ENCODE data around the gene PAX3. TPM values are rescaled to one million over a fixed set of nuclear protein-coding genes. Genes with fewer than 3 reads are reported as not detected.

PAX3 gene
- total and polyA plus RNA-seq, 3 experiments from 2014 or later = not detected

- H3K4me3 Mint-ChIP-seq = no peak overlapping the region
- H3K9me3 ChIP-seq (ENCODE audit: low read length) = no peaks in the 10 kb centered on the region
- H3K27me3 Mint-ChIP-seq = peaks cover 9 to 19% of the 10 kb centered on the region in 2 donors
- no peaks in the 10 kb centered on the region for H3K36me3 ChIP-seq (ENCODE audit: insufficient read depth, low read length)
- CTCF ChIA-PET = no interaction called here
- H3K27ac Mint-ChIP-seq = no peak overlapping the region
- H3K4me1 Mint-ChIP-seq = no peaks in the 10 kb centered on the region
- POLR2A ChIA-PET = no interaction called here
- no peak for DNase-seq
- H3K27me3 ChIP-seq (ENCODE audit: insufficient read depth, low read length, poor library complexity, severe bottlenecking) = no peaks in the 10 kb centered on the region
- H3K27ac ChIP-seq (ENCODE audit: low read depth, low read length) = no peak overlapping the region
- no peaks in the 10 kb centered on the region for H3K36me3 Mint-ChIP-seq
- H3K9me3 Mint-ChIP-seq = peaks cover 0 to 6% (median 0%) of the 10 kb centered on the region in 5 donors
- no peak overlapping the region for H3K4me3 ChIP-seq (ENCODE audit: low read length)
- H3K4me1 ChIP-seq (ENCODE audit: insufficient read depth, low read length) = no peaks in the 10 kb centered on the region
Measured at GRCh38 chr2:222264791-222265320, 33.9 kb downstream of the PAX3 start.

- Mint-ChIP-seq H3K36me3 (no peaks in the 10 kb centered on the region), H3K4me1 (no peaks in the 10 kb centered on the region), H3K9me3 (peaks cover 0 to 6% (median under 1%) of the 10 kb centered on the region in 5 donors), H3K4me3 (no peak overlapping the region), H3K27me3 (peaks cover 9 to 17% of the 10 kb centered on the region in 2 donors), H3K27ac (no peak overlapping the region)
- H3K4me3 ChIP-seq (ENCODE audit: low read length) = no peak overlapping the region
- H3K27ac ChIP-seq (ENCODE audit: low read depth, low read length) = no peak overlapping the region
- ChIA-PET CTCF (no interaction called here), POLR2A (no interaction called here)
- no peak for DNase-seq
- H3K36me3 ChIP-seq (ENCODE audit: insufficient read depth, low read length) = no peaks in the 10 kb centered on the region
- no peaks in the 10 kb centered on the region for H3K4me1 ChIP-seq (ENCODE audit: insufficient read depth, low read length)
- H3K9me3 ChIP-seq (ENCODE audit: low read length) = no peaks in the 10 kb centered on the region
- H3K27me3 ChIP-seq (ENCODE audit: insufficient read depth, low read length, poor library complexity, severe bottlenecking) = no peaks in the 10 kb centered on the region
Measured at GRCh38 chr2:222261504-222261903, 37.3 kb downstream of the PAX3 start.

- no peak overlapping the region for H3K27ac Mint-ChIP-seq
- no peaks in the 10 kb centered on the region for H3K36me3 Mint-ChIP-seq
- Histone ChIP-seq H3K4me1 (ENCODE audit: insufficient read depth, low read length) (no peaks in the 10 kb centered on the region), H3K36me3 (ENCODE audit: insufficient read depth, low read length) (no peaks in the 10 kb centered on the region), H3K9me3 (ENCODE audit: low read length) (no peaks in the 10 kb centered on the region), H3K27ac (ENCODE audit: low read depth, low read length) (no peak overlapping the region), H3K4me3 (ENCODE audit: low read length) (no peak overlapping the region), H3K27me3 (ENCODE audit: insufficient read depth, low read length, poor library complexity, severe bottlenecking) (no peaks in the 10 kb centered on the region)
- H3K9me3 Mint-ChIP-seq = peaks cover 0 to 4% (median 0%) of the 10 kb centered on the region in 5 donors
- peaks cover 11 to 22% of the 10 kb centered on the region in 2 donors for H3K27me3 Mint-ChIP-seq
- ChIA-PET POLR2A (no interaction called here), CTCF (no interaction called here)
- no peak overlapping the region for H3K4me3 Mint-ChIP-seq
- no peaks in the 10 kb centered on the region for H3K4me1 Mint-ChIP-seq
- DNase-seq = no peak
Measured at GRCh38 chr2:222257645-222258044, 41.2 kb downstream of the PAX3 start.

- H3K9me3 ChIP-seq (ENCODE audit: low read length) = no peaks in the 10 kb centered on the region
- H3K36me3 ChIP-seq (ENCODE audit: insufficient read depth, low read length) = no peaks in the 10 kb centered on the region
- POLR2A ChIA-PET = no interaction called here
- DNase-seq = no peak
- H3K36me3 Mint-ChIP-seq = no peaks in the 10 kb centered on the region
- no peak overlapping the region for H3K4me3 ChIP-seq (ENCODE audit: low read length)
- no peaks in the 10 kb centered on the region for H3K27me3 ChIP-seq (ENCODE audit: insufficient read depth, low read length, poor library complexity, severe bottlenecking)
- H3K27ac Mint-ChIP-seq = no peak overlapping the region
- no peaks in the 10 kb centered on the region for H3K4me1 ChIP-seq (ENCODE audit: insufficient read depth, low read length)
- peaks cover 9 to 16% of the 10 kb centered on the region in 2 donors for H3K27me3 Mint-ChIP-seq
- no peak overlapping the region for H3K27ac ChIP-seq (ENCODE audit: low read depth, low read length)
- CTCF ChIA-PET = no interaction called here
- H3K9me3 Mint-ChIP-seq = peaks cover 0 to 4% (median 0%) of the 10 kb centered on the region in 5 donors
- H3K4me3 Mint-ChIP-seq = no peak overlapping the region
- no peaks in the 10 kb centered on the region for H3K4me1 Mint-ChIP-seq
Measured at GRCh38 chr2:222256250-222256649, 42.5 kb downstream of the PAX3 start.

- Histone ChIP-seq H3K9me3 (ENCODE audit: low read length) (no peaks in the 10 kb centered on the region), H3K27me3 (ENCODE audit: insufficient read depth, low read length, poor library complexity, severe bottlenecking) (no peaks in the 10 kb centered on the region), H3K4me3 (ENCODE audit: low read length) (no peak overlapping the region), H3K36me3 (ENCODE audit: insufficient read depth, low read length) (no peaks in the 10 kb centered on the region), H3K27ac (ENCODE audit: low read depth, low read length) (no peak overlapping the region), H3K4me1 (ENCODE audit: insufficient read depth, low read length) (no peaks in the 10 kb centered on the region)
- Mint-ChIP-seq H3K9me3 (peaks cover 0 to 6% (median 0%) of the 10 kb centered on the region in 5 donors), H3K27me3 (peaks cover 9 to 15% of the 10 kb centered on the region in 2 donors), H3K4me3 (no peak overlapping the region), H3K36me3 (no peaks in the 10 kb centered on the region), H3K27ac (no peak overlapping the region), H3K4me1 (no peaks in the 10 kb centered on the region)
- CTCF ChIA-PET = no interaction called here
- DNase-seq = no peak
- POLR2A ChIA-PET = no interaction called here
Measured at GRCh38 chr2:222255090-222255489, 43.7 kb downstream of the PAX3 start.

GRCh38 chr2:222250313-222250712 lies 48.5 kb downstream of the PAX3 start:
- H3K9me3 ChIP-seq (ENCODE audit: low read length) = no peaks in the 10 kb centered on the region
- Mint-ChIP-seq H3K27me3 (no peaks in the 10 kb centered on the region), H3K4me1 (no peaks in the 10 kb centered on the region), H3K27ac (no peak overlapping the region), H3K9me3 (peaks cover 0 to 2% (median 0%) of the 10 kb centered on the region in 5 donors), H3K4me3 (no peak overlapping the region), H3K36me3 (no peaks in the 10 kb centered on the region)
- CTCF ChIA-PET = no interaction called here
- H3K27ac ChIP-seq (ENCODE audit: low read depth, low read length) = no peak overlapping the region
- no peak for DNase-seq
- no peak overlapping the region for H3K4me3 ChIP-seq (ENCODE audit: low read length)
- H3K27me3 ChIP-seq (ENCODE audit: insufficient read depth, low read length, poor library complexity, severe bottlenecking) = no peaks in the 10 kb centered on the region
- POLR2A ChIA-PET = no interaction called here
- no peaks in the 10 kb centered on the region for H3K4me1 ChIP-seq (ENCODE audit: insufficient read depth, low read length)
- no peaks in the 10 kb centered on the region for H3K36me3 ChIP-seq (ENCODE audit: insufficient read depth, low read length)

- Mint-ChIP-seq H3K4me3 (no peak overlapping the region), H3K9me3 (peaks cover 0 to 2% (median 0%) of the 10 kb centered on the region in 5 donors), H3K4me1 (no peaks in the 10 kb centered on the region), H3K27ac (no peak overlapping the region), H3K36me3 (no peaks in the 10 kb centered on the region), H3K27me3 (no peaks in the 10 kb centered on the region)
- ChIA-PET CTCF (no interaction called here), POLR2A (no interaction called here)
- no peaks in the 10 kb centered on the region for H3K9me3 ChIP-seq (ENCODE audit: low read length)
- no peak overlapping the region for H3K27ac ChIP-seq (ENCODE audit: low read depth, low read length)
- H3K4me1 ChIP-seq (ENCODE audit: insufficient read depth, low read length) = no peaks in the 10 kb centered on the region
- no peaks in the 10 kb centered on the region for H3K36me3 ChIP-seq (ENCODE audit: insufficient read depth, low read length)
- H3K4me3 ChIP-seq (ENCODE audit: low read length) = no peak overlapping the region
- no peaks in the 10 kb centered on the region for H3K27me3 ChIP-seq (ENCODE audit: insufficient read depth, low read length, poor library complexity, severe bottlenecking)
- no peak for DNase-seq
Measured at GRCh38 chr2:222249444-222249843, 49.4 kb downstream of the PAX3 start.

GRCh38 chr2:222248818-222249217 lies 50.0 kb downstream of the PAX3 start:
- Mint-ChIP-seq H3K4me3 (no peak overlapping the region), H3K36me3 (no peaks in the 10 kb centered on the region), H3K9me3 (peaks cover 0 to 2% (median 0%) of the 10 kb centered on the region in 5 donors), H3K27ac (no peak overlapping the region), H3K4me1 (no peaks in the 10 kb centered on the region), H3K27me3 (peaks cover 0 to under 1% of the 10 kb centered on the region in 2 donors)
- no peak for DNase-seq
- no peaks in the 10 kb centered on the region for H3K27me3 ChIP-seq (ENCODE audit: insufficient read depth, low read length, poor library complexity, severe bottlenecking)
- POLR2A ChIA-PET = no interaction called here
- H3K4me1 ChIP-seq (ENCODE audit: insufficient read depth, low read length) = no peaks in the 10 kb centered on the region
- H3K9me3 ChIP-seq (ENCODE audit: low read length) = no peaks in the 10 kb centered on the region
- H3K4me3 ChIP-seq (ENCODE audit: low read length) = no peak overlapping the region
- no peak overlapping the region for H3K27ac ChIP-seq (ENCODE audit: low read depth, low read length)
- H3K36me3 ChIP-seq (ENCODE audit: insufficient read depth, low read length) = no peaks in the 10 kb centered on the region
- CTCF ChIA-PET = no interaction called here

- no peak overlapping the region for H3K4me3 Mint-ChIP-seq
- peaks cover 0 to 2% (median 0%) of the 10 kb centered on the region in 5 donors for H3K9me3 Mint-ChIP-seq
- H3K36me3 ChIP-seq (ENCODE audit: insufficient read depth, low read length) = no peaks in the 10 kb centered on the region
- no peaks in the 10 kb centered on the region for H3K27me3 ChIP-seq (ENCODE audit: insufficient read depth, low read length, poor library complexity, severe bottlenecking)
- H3K27ac ChIP-seq (ENCODE audit: low read depth, low read length) = no peak overlapping the region
- peaks cover 0 to 5% of the 10 kb centered on the region in 2 donors for H3K27me3 Mint-ChIP-seq
- H3K36me3 Mint-ChIP-seq = no peaks in the 10 kb centered on the region
- no peak overlapping the region for H3K27ac Mint-ChIP-seq
- no peaks in the 10 kb centered on the region for H3K4me1 ChIP-seq (ENCODE audit: insufficient read depth, low read length)
- no peak for DNase-seq
- no peaks in the 10 kb centered on the region for H3K9me3 ChIP-seq (ENCODE audit: low read length)
- POLR2A ChIA-PET = no interaction called here
- H3K4me1 Mint-ChIP-seq = no peaks in the 10 kb centered on the region
- CTCF ChIA-PET = no interaction called here
- H3K4me3 ChIP-seq (ENCODE audit: low read length) = no peak overlapping the region
Measured at GRCh38 chr2:222248256-222248655, 50.5 kb downstream of the PAX3 start.

All from CD8-positive, alpha-beta memory T cell (primary cell).